GM12878 (cell line): Measurements from ENCODE around the gene REV1. TPM values are rescaled to one million over a fixed set of nuclear protein-coding genes. Genes with fewer than 3 reads are reported as not detected.

ENCODE experiments used
- ATAC-seq: fragments of 200-7000 bp; cut with Tn5 transposase; 3 replicates; pipeline ENCODE4 v1.9.1; 2020; ENCODE audit warnings: mild to moderate bottlenecking, moderate library complexity
- BruUV-seq: library from RNA; stranded (reverse); fragments of 400-500 nt; replicated peaks from 2 replicates; lab custom pipeline; 2021; lab: Mats Ljungman, UMichigan
- CTCF ChIA-PET: fragments of 300-600 bp; sonication (Branson Sonifier 250); formaldehyde crosslinking; extraction: SDS; loops from one replicate; lab custom pipeline; 2021; ENCODE audit warnings: inconsistent platforms; lab: Yijun Ruan, JAX
- POLR2A ChIA-PET: fragments of 350-600 bp; formaldehyde crosslinking; extraction: SDS; loops from one replicate; lab custom pipeline; 2021; ENCODE audit warnings: inconsistent platforms; lab: Charles Lee
- RAD21 ChIA-PET: fragments of 300-600 bp; sonication (Branson Sonifier 250); formaldehyde crosslinking; loops from one replicate; lab custom pipeline; 2023; ENCODE audit warnings: antibody characterized with exemption; ENCODE audit not compliant: unreplicated experiment; lab: Charles Lee
- SMC1A ChIA-PET: fragments of 300-600 bp; sonication (Branson Sonifier 250); formaldehyde crosslinking; loops from one replicate; lab custom pipeline; 2023; ENCODE audit not compliant: unreplicated experiment, uncharacterized antibody; lab: Charles Lee
- DNase-seq: peaks from one replicate; pipeline ENCODE4 v3.0.0-alpha.2; 2011; ENCODE audit warnings: low read depth, low spot score
- FAIRE-seq: peaks from 3 replicates; lab custom pipeline; 2011; peaks lifted over from hg19 to GRCh38; lab: Jason Lieb, UNC
- H2AFZ ChIP-seq: 2 replicates; pipeline ENCODE4 v1.6.0; 2011; ENCODE audit warnings: low read depth, low read length, control low read depth; ENCODE audit not compliant: control insufficient read depth
- H3K27ac ChIP-seq: 2 replicates; pipeline ENCODE4 v1.5.1; 2011; ENCODE audit warnings: control low read depth; ENCODE audit not compliant: control insufficient read depth, insufficient read depth
- H3K27me3 ChIP-seq, 2 experiments: replicated peaks in 1 of 2; 2 replicates each; pipeline versions ENCODE4 v1.6.0 to v1.6.1; 2011; ENCODE audit warnings: low read length in 1 of 2; ENCODE audit not compliant: control insufficient read depth in 2 of 2, insufficient read depth in 2 of 2
- H3K36me3 ChIP-seq, 2 experiments: 2 replicates each; pipeline ENCODE4 v1.5.1; 2011; ENCODE audit warnings: low read length in 1 of 2; ENCODE audit not compliant: control insufficient read depth in 2 of 2, insufficient read depth in 2 of 2
- H3K4me1 ChIP-seq: 2 replicates; pipeline ENCODE4 v1.6.1; 2011; ENCODE audit warnings: mild to moderate bottlenecking, low read length, moderate library complexity, mixed read lengths; ENCODE audit not compliant: control insufficient read depth, insufficient read depth
- H3K4me2 ChIP-seq: 2 replicates; pipeline ENCODE4 v1.6.0; 2011; ENCODE audit warnings: control low read depth; ENCODE audit not compliant: control insufficient read depth, insufficient read depth
- H3K4me3 ChIP-seq: fragments of 200-600 bp; sonication (generic); 2 replicates; pipeline ENCODE4 v1.5.1; 2016
- H3K79me2 ChIP-seq: 2 replicates; pipeline ENCODE4 v1.6.0; 2011; ENCODE audit warnings: low read length; ENCODE audit not compliant: control insufficient read depth, insufficient read depth
- H3K9ac ChIP-seq: 2 replicates; pipeline ENCODE4 v1.8.0; 2011; ENCODE audit warnings: low read length, control low read depth, mixed read lengths; ENCODE audit not compliant: control insufficient read depth, insufficient read depth
- H3K9me3 ChIP-seq: replicated peaks from 3 replicates; pipeline ENCODE4 v1.5.1; 2011; ENCODE audit warnings: mild to moderate bottlenecking, low read length; ENCODE audit not compliant: control insufficient read depth, insufficient read depth
- H4K20me1 ChIP-seq: 2 replicates; pipeline ENCODE4 v1.6.0; 2011; ENCODE audit not compliant: control insufficient read depth, insufficient read depth
- SIN3A ChIP-seq: IDR thresholded peaks from 2 replicates; pipeline ENCODE4 v1.6.1; 2012; ENCODE audit warnings: low read depth, low read length, improper control_type of control experiment
- WGBS: methylation state at CpG from one replicate; pipeline ENCODE4 v1.1.6; 2016; ENCODE audit warnings: low lambda C conversion rate; ENCODE audit not compliant: insufficient replicate concordance, insufficient coverage; ENCODE audit errors: missing lambda C conversion rate; 5-methylcytosine and 5-hydroxymethylcytosine counted together
- in situ Hi-C: fragments of 300-500 bp; cut with MboI; formaldehyde crosslinking; loops from 9 replicates; pipeline ENCODE4 v1.14.3; 2018; ENCODE audit warnings: mixed read lengths
- intact Hi-C: fragments of 100-400 bp; cut with micrococcal nuclease; formaldehyde crosslinking; loops from one replicate; pipeline ENCODE4 v1.14.2; 2022; ENCODE audit not compliant: unreplicated experiment
- polyA plus RNA-seq, 11 experiments: library from polyadenylated mRNA; depleted of rRNA in 4 of 11; unstranded in 6 of 11; stranded (reverse) in 5 of 11; fragments of >200 nt; fragmentation: Nextera tagmentation in 4 of 11; fragmentation: Illumina TruSeq in 1 of 11; extraction: Ambion mirVana in 4 of 11; extraction: Trizol in 1 of 11; gene quantifications; 1 replicate in 1 of 11; 2 replicates in 10 of 11; pipeline versions ENCODE4 v1.2.1 to v1.2.3, GENCODE V29; 2011 to 2016; ENCODE audit warnings: inconsistent platforms in 2 of 11, missing spikeins in 2 of 11, low read depth in 1 of 11
- total RNA-seq, 4 experiments: library from RNA; depleted of rRNA in 3 of 4; stranded (reverse); fragments of >200 nt in 3 of 4; fragmentation: Illumina TruSeq in 1 of 4; extraction: Trizol in 1 of 4; gene quantifications; 2 replicates each; pipeline versions ENCODE4 v1.2.1 to v1.2.3, GENCODE V29; 2013 to 2021
- TF ChIP-seq, protein P1 (sequence below): fragments of 450-650 bp; IDR thresholded peaks from 2 replicates; pipeline ENCODE4 v1.6.1; 2016; ENCODE audit warnings: mild to moderate bottlenecking, moderate library complexity, borderline replicate concordance

The REV1 gene
- total and polyA plus RNA-seq, 10 of the 15 experiments (the other 5 are each of a cell fraction or from before 2014, with no cell fraction given): 11.3 to 46.8 (median 29.0) TPM

- DNase-seq (peak; percentile 19), FAIRE-seq (no peak), ATAC-seq (peak; percentile 11)
- intact Hi-C loops: loop anchor here (5.0 kb wide), 1 partner anchor 306 kb away; the partner anchor contains the start of genes MITD1 and MRPL30
- no peak for TF ChIP-seq SIN3A
- TF ChIP-seq, protein P1, sequence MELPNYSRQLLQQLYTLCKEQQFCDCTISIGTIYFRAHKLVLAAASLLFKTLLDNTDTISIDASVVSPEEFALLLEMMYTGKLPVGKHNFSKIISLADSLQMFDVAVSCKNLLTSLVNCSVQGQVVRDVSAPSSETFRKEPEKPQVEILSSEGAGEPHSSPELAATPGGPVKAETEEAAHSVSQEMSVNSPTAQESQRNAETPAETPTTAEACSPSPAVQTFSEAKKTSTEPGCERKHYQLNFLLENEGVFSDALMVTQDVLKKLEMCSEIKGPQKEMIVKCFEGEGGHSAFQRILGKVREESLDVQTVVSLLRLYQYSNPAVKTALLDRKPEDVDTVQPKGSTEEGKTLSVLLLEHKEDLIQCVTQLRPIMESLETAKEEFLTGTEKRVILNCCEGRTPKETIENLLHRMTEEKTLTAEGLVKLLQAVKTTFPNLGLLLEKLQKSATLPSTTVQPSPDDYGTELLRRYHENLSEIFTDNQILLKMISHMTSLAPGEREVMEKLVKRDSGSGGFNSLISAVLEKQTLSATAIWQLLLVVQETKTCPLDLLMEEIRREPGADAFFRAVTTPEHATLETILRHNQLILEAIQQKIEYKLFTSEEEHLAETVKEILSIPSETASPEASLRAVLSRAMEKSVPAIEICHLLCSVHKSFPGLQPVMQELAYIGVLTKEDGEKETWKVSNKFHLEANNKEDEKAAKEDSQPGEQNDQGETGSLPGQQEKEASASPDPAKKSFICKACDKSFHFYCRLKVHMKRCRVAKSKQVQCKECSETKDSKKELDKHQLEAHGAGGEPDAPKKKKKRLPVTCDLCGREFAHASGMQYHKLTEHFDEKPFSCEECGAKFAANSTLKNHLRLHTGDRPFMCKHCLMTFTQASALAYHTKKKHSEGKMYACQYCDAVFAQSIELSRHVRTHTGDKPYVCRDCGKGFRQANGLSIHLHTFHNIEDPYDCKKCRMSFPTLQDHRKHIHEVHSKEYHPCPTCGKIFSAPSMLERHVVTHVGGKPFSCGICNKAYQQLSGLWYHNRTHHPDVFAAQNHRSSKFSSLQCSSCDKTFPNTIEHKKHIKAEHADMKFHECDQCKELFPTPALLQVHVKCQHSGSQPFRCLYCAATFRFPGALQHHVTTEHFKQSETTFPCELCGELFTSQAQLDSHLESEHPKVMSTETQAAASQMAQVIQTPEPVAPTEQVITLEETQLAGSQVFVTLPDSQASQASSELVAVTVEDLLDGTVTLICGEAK: 0 out of 2 replicates have a peak, but pooled peaks have one; percentile 16
- in situ Hi-C loops: loop anchor here (5.0 to 25.0 kb wide), 2 partner anchors 41 to 301 kb away; partner anchors contain the start of genes MITD1 and MRPL30
- H3K27me3 ChIP-seq: no peaks in the 10 kb centered on the region
- CTCF ChIA-PET: interaction anchor here (1.0 to 1.5 kb wide), 3 partner anchors 10 to 153 kb away, joined by 3 read pairs; partner anchors contain the start of genes EIF5B and TXNDC9
- H2AFZ ChIP-seq: peak overlapping the region; percentile 58
- H3K9ac ChIP-seq: peak overlapping the region; percentile 93
- peaks cover 10% of the 10 kb centered on the region for H3K4me1 ChIP-seq
- H3K36me3 ChIP-seq: no peaks in the 10 kb centered on the region
- H3K79me2 ChIP-seq: peaks cover 56% of the 10 kb centered on the region
- under 1% methylated on average over 8 of the region's 8 CpGs for WGBS
- no TSS peak for BruUV-seq
- RAD21 ChIA-PET: interaction anchor here (1.5 kb wide), 1 partner anchor 839 kb away, joined by 3 read pairs; no protein-coding TSS in a partner anchor
- H3K4me2 ChIP-seq: peak overlapping the region; percentile 91
- H3K9me3 ChIP-seq: no peaks in the 10 kb centered on the region
- peak overlapping the region; percentile 63 for H3K27ac ChIP-seq
- SMC1A ChIA-PET: interaction anchor here (1.4 to 1.5 kb wide), 2 partner anchors 46 to 47 kb away, joined by 3 read pairs; no protein-coding TSS in a partner anchor
- POLR2A ChIA-PET: no interaction called here
- H4K20me1 ChIP-seq: no peaks in the 10 kb centered on the region
- H3K4me3 ChIP-seq: peak overlapping the region; percentile 79
Measured at GRCh38 chr2:99488539-99489062, 1.2 kb downstream of the REV1 start.
